Islet of Langerhans (tissue), 1 donor: ENCODE data around the gene FBXO10.
A peak's percentile ranks its signal among the peaks of the same experiment; 100 is the strongest.
"Not testable (repeated sequence)": the region's sequence is repeated elsewhere in the genome, so short reads cannot be mapped to it uniquely, and the experiment has no call there.

Source experiments
- FAIRE-seq: peaks from one replicate; lab custom pipeline; 2011; peaks lifted over from hg19 to GRCh38; lab: Jason Lieb, UNC

The FBXO10 gene

GRCh38 chr9:37474438-37474837 lies 101.7 kb downstream of the FBXO10 start:
- FAIRE-seq = no peak

- FAIRE-seq = not testable (repeated sequence)
Measured at GRCh38 chr9:37473982-37474381, 102.2 kb downstream of the FBXO10 start.

- peak; percentile 30 for FAIRE-seq
Measured at GRCh38 chr9:37471942-37472684, 104.1 kb downstream of the FBXO10 start.

GRCh38 chr9:37468620-37469019 lies 107.6 kb downstream of the FBXO10 start:
- FAIRE-seq = no peak

GRCh38 chr9:37467530-37467929 lies 108.7 kb downstream of the FBXO10 start:
- FAIRE-seq = not testable (repeated sequence)

GRCh38 chr9:37466037-37466709 lies 110.0 kb downstream of the FBXO10 start:
- no peak for FAIRE-seq

- peak; percentile 96 for FAIRE-seq
Measured at GRCh38 chr9:37465249-37466036, 110.7 kb downstream of the FBXO10 start, which contains the start of gene ZBTB5. Gene ZBTB5 (minus strand): TSS chr9:37465450. CDS start chr9:37442551, 22,899 bp downstream.

GRCh38 chr9:37464426-37465248 lies 111.5 kb downstream of the FBXO10 start:
- FAIRE-seq = no peak

GRCh38 chr9:37464006-37464405 lies 112.2 kb downstream of the FBXO10 start:
- no peak for FAIRE-seq
